GM12874 (cell line): ENCODE results near the gene PARP12.

ENCODE experiments used
- TF ChIP-seq, protein P1 (sequence below): IDR thresholded peaks from 2 replicates; pipeline ENCODE4 v1.5.1; 2011; ENCODE audit warnings: low read depth, mild to moderate bottlenecking, control low read depth, low read length, moderate library complexity; ENCODE audit not compliant: insufficient read depth

The PARP12 gene

DNA sequence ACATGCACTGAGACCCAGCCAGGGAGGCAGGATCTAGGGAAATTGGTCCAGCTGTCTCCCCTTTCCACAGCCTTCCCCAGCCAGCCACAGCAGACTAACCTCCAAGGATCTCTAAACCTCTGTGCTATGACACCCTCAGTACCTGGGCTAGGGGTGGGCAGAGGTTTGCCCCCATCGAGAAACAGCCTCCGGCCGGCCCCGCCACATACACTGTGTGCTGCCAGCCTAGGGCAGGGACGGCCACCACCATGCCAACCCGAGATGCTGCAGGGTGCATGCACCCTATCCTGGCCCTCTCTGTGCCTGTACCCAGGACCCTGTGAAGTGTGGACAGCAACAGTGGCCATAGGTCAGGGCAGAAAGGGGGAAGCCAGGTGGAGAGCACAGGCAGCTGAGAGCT lies 58.1 kb downstream of the PARP12 start:
- TF ChIP-seq, protein P1, sequence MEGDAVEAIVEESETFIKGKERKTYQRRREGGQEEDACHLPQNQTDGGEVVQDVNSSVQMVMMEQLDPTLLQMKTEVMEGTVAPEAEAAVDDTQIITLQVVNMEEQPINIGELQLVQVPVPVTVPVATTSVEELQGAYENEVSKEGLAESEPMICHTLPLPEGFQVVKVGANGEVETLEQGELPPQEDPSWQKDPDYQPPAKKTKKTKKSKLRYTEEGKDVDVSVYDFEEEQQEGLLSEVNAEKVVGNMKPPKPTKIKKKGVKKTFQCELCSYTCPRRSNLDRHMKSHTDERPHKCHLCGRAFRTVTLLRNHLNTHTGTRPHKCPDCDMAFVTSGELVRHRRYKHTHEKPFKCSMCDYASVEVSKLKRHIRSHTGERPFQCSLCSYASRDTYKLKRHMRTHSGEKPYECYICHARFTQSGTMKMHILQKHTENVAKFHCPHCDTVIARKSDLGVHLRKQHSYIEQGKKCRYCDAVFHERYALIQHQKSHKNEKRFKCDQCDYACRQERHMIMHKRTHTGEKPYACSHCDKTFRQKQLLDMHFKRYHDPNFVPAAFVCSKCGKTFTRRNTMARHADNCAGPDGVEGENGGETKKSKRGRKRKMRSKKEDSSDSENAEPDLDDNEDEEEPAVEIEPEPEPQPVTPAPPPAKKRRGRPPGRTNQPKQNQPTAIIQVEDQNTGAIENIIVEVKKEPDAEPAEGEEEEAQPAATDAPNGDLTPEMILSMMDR, result no peak

DNA sequence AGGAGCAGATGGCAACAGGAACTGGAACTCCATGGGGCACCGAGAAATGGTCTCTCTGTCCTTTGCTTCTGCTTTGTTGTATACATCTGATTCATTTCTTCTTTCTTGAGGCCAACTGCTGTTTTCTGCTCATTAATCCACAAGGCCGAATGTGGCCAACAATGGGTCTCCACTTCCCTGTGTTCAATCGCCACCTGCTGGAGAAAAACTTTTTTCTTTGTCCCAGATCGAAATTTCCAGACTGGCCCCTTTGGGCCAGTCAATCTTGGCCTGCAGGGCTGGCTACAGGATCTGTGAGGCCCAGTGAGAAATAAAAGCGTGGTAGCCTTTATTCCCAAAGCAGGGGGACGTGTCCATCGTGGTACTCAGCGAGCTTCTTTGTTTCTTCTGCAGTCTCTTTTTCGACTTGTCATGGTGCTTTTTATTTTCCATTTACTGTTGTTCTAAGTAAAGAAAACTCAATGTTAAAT lies 58.8 kb downstream of the PARP12 start:
- TF ChIP-seq, protein P1, result peak; percentile 54

DNA sequence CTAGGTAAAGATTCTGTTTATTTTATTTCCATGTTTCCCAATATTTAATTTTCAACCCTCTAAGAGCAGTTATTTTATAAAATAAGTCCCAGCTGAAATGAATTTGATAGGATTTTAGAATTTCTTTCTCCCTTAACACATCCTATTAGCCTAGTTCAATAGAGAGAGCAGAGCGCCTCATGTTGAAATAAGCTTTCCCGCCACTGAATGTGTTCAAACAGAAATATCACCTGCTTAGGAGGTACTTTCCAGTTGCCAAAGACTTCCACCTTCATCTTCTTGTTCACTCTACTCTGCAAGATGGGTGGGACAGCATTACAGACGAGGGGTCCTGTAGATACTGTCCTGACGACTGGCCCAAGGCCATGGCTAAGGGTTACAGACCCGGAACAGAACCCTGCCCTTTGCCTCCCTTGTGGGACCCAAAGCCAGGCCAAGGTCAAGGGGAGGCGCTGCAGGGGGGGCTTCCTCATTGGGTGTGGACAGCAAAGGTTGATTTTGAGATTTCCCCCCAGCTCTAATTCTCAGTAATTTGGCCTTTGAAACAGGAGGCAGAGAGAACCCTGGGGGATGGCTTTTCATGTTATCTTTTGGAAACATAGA lies 62.0 kb downstream of the PARP12 start:
- TF ChIP-seq, protein P1, result no peak

DNA sequence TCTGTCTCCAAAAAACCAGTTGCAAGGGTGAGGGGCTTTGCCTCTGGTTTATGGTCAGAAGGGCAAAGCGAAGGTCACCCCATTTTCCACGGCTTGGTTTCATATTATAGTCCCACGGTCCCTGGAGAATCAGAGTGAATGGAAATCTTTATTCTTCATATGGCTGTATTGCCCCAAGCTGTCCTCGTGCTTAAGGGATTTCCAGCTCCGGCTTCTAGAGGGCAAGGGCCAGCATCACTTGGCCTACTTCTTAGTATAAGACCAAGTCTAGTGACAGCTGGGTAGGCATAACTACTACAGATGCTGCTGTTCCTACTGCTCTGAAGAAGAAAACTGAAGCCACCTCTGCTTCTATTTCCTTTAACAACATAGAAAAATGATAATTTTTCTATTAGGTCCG lies 63.2 kb downstream of the PARP12 start:
- TF ChIP-seq, protein P1, result no peak

DNA sequence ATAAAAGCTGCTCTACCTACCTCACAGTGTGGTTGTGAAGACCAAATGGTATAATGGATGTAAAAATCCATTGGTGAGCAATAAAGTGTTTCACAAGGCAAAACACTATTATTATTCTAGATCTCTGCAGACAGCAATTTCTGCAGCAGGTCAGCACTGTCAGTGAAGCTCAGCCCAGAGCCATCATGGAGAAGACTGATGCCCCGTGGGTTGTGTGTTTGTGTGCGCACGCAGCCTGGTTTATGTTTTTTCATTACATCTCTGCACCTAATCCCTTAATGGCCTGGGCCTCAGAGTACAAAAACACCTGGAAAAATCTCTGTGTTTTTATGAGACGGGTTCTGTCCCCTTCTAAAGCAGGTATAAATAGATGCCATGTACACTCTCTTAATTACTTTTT lies 64.2 kb downstream of the PARP12 start:
- TF ChIP-seq, protein P1, result no peak

DNA sequence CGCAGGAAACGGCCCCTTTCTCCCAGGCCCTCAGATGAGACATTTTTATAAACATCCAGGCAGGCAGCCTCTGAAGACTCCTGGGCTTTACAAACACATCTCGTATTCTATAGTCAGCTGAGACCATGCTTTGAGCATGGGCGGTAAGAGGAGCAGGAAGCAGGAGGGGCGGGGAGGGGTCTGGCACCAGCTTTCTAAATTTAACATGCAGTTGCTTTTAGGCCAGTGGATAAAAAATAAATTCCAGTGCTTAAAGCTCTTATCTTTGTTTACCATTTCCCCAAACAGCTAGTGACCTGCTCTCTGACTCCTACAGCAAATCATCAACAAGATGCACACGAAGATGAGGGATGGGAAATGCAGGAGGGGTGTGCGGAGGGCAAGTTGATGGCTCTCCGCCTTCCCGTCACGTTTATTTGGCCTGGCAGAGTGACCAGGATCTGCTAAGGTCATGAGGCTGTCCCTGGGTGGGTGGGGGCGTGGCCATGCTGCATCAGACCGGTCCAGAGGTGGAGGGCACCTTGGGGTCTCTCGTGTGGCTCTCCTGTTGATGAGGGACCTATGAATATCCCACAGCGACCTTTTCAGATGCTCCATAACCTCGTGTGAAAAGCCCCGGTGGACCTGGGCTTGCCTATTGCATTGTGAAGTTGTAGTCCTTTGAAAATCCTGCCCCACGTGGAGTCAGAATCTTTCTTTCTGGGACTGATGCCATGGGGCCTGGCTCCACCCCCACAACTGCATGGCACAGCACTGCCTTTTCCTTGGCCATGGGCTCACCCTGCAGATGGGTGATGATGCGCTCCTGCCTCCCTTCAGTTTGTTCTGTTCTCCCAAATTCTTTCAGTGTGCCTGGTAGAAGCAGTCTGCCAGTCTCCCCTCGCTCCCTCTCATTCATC lies 67.5 kb downstream of the PARP12 start:
- TF ChIP-seq, protein P1, result no peak

DNA sequence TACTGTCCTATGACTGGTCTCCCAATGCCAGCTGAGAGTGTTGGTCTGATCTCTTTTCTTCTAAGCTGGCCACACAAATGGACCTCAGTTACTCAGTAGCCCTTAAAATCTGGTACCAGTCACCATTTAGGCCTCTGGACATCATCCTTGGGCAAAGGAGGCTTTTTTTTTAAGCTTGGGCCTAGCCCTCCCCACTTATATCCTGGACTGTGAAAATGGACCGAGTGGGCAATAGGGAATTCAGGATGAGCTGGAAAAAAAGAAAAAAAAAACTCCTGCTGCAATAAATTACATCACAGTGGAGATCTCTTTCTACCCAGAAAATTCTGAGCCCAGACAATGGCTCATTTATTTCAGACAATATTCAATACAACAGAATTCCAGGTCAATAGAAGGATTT lies 68.4 kb downstream of the PARP12 start:
- TF ChIP-seq, protein P1, result no peak
